Measurements from ENCODE around the gene RCSD1.

DNA sequence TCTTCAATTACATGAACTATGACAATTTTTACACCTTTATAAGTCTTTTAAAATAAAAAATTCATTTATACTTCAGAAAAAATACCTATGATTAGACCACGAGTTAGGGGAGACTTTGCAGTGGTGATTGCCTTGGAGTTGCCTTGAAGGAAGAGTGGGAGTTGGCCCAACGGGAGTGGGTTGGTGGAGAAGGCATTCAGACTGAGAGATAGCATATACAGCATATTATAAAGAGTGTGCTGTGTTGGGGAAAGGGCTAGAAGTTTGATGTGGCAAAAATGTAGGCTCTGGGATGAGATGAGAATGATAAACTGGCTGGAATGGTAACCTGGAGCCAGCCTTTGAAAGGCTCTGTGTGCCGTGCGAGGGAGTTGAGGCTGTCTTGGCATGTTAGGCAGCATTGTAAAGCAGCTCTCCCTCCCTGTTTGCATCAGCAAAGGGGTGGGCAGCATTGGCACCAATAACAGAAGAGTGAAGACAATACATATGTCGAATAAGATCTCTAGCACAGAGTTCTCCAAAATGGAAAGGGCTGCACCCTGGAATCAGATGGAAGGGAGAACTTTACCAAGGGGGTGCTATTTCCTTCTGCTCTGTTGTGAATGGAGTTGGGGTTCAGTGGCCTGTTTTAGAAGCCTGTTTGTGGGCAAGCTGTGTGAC is 116.1 kb downstream of the RCSD1 start:
- TF ChIP-seq, protein P1, sequence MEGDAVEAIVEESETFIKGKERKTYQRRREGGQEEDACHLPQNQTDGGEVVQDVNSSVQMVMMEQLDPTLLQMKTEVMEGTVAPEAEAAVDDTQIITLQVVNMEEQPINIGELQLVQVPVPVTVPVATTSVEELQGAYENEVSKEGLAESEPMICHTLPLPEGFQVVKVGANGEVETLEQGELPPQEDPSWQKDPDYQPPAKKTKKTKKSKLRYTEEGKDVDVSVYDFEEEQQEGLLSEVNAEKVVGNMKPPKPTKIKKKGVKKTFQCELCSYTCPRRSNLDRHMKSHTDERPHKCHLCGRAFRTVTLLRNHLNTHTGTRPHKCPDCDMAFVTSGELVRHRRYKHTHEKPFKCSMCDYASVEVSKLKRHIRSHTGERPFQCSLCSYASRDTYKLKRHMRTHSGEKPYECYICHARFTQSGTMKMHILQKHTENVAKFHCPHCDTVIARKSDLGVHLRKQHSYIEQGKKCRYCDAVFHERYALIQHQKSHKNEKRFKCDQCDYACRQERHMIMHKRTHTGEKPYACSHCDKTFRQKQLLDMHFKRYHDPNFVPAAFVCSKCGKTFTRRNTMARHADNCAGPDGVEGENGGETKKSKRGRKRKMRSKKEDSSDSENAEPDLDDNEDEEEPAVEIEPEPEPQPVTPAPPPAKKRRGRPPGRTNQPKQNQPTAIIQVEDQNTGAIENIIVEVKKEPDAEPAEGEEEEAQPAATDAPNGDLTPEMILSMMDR (conservative IDR thresholded peaks at IDR 0.05; ENCODE audit: low read depth, low read length), result no peak
- TF ChIP-seq RCOR1 (IDR thresholded peaks at IDR 0.05; ENCODE audit: insufficient replicate concordance, low read length) (no peak), MAFK (IDR thresholded peaks at IDR 0.05; ENCODE audit: low read depth, low read length) (no peak), MAZ (IDR thresholded peaks at IDR 0.05; ENCODE audit: borderline replicate concordance, low read depth, low read length) (no peak), POLR2A (IDR thresholded peaks at IDR 0.05; ENCODE audit: low read depth, low read length) (no peak), RAD21 (IDR thresholded peaks at IDR 0.05; ENCODE audit: low read length) (no peak), BHLHE40 (IDR thresholded peaks at IDR 0.05; ENCODE audit: low read depth, low read length) (no peak)

Data from IMR-90 (cell line).